ENCODE results near the gene TMEM190.

The TMEM190 gene

GRCh38 chr19:55385724-55386492 is 9.3 kb downstream of the TMEM190 start, which contains the start of gene RPL28:
Gene RPL28 (plus strand): TSS chr19:55385932. CDS start chr19:55386358, 426 bp downstream.
- TF ChIP-seq CTCF (conservative IDR thresholded peaks at IDR 0.05) (no peak), ZFX (IDR thresholded peaks at IDR 0.05) (no peak)
- peak within 1 kb of the TSS; percentile 91 for H3K27ac ChIP-seq

GRCh38 chr19:55386493-55386971 is 9.9 kb downstream of the TMEM190 start:
- TF ChIP-seq ZFX (IDR thresholded peaks at IDR 0.05) (no peak), CTCF (conservative IDR thresholded peaks at IDR 0.05) (no peak)
- H3K27ac ChIP-seq, result peak overlapping the region; percentile 91

GRCh38 chr19:55387736-55388497 is 11.3 kb downstream of the TMEM190 start:
- no peak overlapping the region; the same call in 1 of the 2 replicates for H3K27ac ChIP-seq
- TF ChIP-seq ZFX (IDR thresholded peaks at IDR 0.05) (no peak), CTCF (conservative IDR thresholded peaks at IDR 0.05) (no peak)

- TF ChIP-seq CTCF (conservative IDR thresholded peaks at IDR 0.05) (no peak), ZFX (IDR thresholded peaks at IDR 0.05) (no peak)
- no peak overlapping the region for H3K27ac ChIP-seq
Observed at GRCh38 chr19:55389386-55390317, 13.0 kb downstream of the TMEM190 start.

- TF ChIP-seq ZFX (IDR thresholded peaks at IDR 0.05) (no peak), CTCF (conservative IDR thresholded peaks at IDR 0.05) (no peak)
- H3K27ac ChIP-seq, result no peak overlapping the region
Observed at GRCh38 chr19:55390461-55390880, 13.8 kb downstream of the TMEM190 start.

GRCh38 chr19:55391191-55391670 is 14.6 kb downstream of the TMEM190 start:
- TF ChIP-seq ZFX (IDR thresholded peaks at IDR 0.05), result no peak
- no peak for TF ChIP-seq CTCF (conservative IDR thresholded peaks at IDR 0.05)
- no peak overlapping the region for H3K27ac ChIP-seq

All from C4-2B (cell line).